Heart right ventricle (tissue), 16 donors: ENCODE results near the gene PTPRU. TPM values are rescaled to one million over a fixed set of nuclear protein-coding genes. Genes with fewer than 3 reads are reported as not detected.
A peak's percentile ranks its signal among the peaks of the same experiment; 100 is the strongest.

Experiments
- ATAC-seq, 8 donors: fragments of 200-7000 bp; cut with Tn5 transposase; one replicate each; pipeline ENCODE4 v1.9.1; 2020; ENCODE audit warnings: mild to moderate bottlenecking in 8 of 8, moderate library complexity in 8 of 8, moderate number of reproducible peaks in 1 of 8
- DNase-seq, 2 donors: peaks; one replicate each; pipeline ENCODE4 v3.0.0-alpha.2; 2020
- H3K27ac ChIP-seq, 10 donors: fragments of 200-600 bp; sonication (generic) in 2 of 10; one replicate each; pipeline versions ENCODE4 v1.5.0 to v1.8.0; 2020 to 2022; ENCODE audit warnings: mild to moderate bottlenecking in 3 of 10
- H3K27me3 ChIP-seq, 7 donors: fragments of 200-600 bp; one replicate each; pipeline ENCODE4 v1.8.0; 2021 to 2022; ENCODE audit warnings: mild to moderate bottlenecking in 2 of 7
- H3K36me3 ChIP-seq, 9 donors: fragments of 200-600 bp; sonication (generic) in 1 of 9; one replicate each; pipeline versions ENCODE4 v1.5.0 to v1.8.0; 2020 to 2022; ENCODE audit warnings: mild to moderate bottlenecking in 2 of 9
- H3K4me1 ChIP-seq, 9 donors: fragments of 200-600 bp; sonication (generic) in 1 of 9; one replicate each; pipeline versions ENCODE4 v1.5.0 to v1.8.0; 2020 to 2022; ENCODE audit warnings: mild to moderate bottlenecking in 4 of 9
- H3K4me3 ChIP-seq, 10 donors: fragments of 200-600 bp; sonication (generic) in 2 of 10; one replicate each; pipeline versions ENCODE4 v1.5.0 to v1.8.0; 2020 to 2022; ENCODE audit warnings: mild to moderate bottlenecking in 7 of 10, moderate library complexity in 2 of 10
- H3K9me3 ChIP-seq, 11 donors: fragments of 200-600 bp in 10 of 11; sonication (generic) in 2 of 11; one replicate each; pipeline versions ENCODE4 v1.5.0 to v1.8.0; 2013 to 2022; ENCODE audit warnings: mild to moderate bottlenecking in 2 of 11, control low read depth in 1 of 11, moderate library complexity in 1 of 11
- WGBS, 2 donors: extraction: QIAGEN DNeasy Blood & Tissue Kit; methylation state at CpG; one replicate each; pipeline ENCODE4 v1.1.7; 2013; ENCODE audit warnings: inconsistent platforms in 1 of 2; 5-methylcytosine and 5-hydroxymethylcytosine counted together
- intact Hi-C, 10 donors: fragments of 100-400 bp; cut with DNase I; formaldehyde crosslinking; loops; one replicate each; pipeline versions ENCODE4 v1.11.1 to v1.14.2; 2022
- polyA plus RNA-seq, 2 donors: library from polyadenylated mRNA; stranded (reverse); fragments of 200-250 nt; gene quantifications; one replicate each; pipeline ENCODE4 v1.2.3, GENCODE V29; 2013
- total RNA-seq, 10 donors: library from RNA; stranded (reverse); fragmentation: NEBNext Ultra II Directional in 3 of 10; extraction: Animal tissue kit (Norgen Biotek cat#: 25700) in 3 of 10; gene quantifications; one replicate each; pipeline versions ENCODE4 v1.2.1 to v1.2.4, GENCODE V29; 2021 to 2023
- TF ChIP-seq, protein P1 (sequence below), 9 donors: fragments of 200-600 bp; sonication (generic) in 2 of 9; IDR thresholded peaks; one replicate each; pipeline versions ENCODE4 v1.5.0 to v1.8.0; 2021 to 2022; ENCODE audit warnings: antibody characterized with exemption in 9 of 9, mild to moderate bottlenecking in 5 of 9, moderate library complexity in 1 of 9
- donor health status: Arrhythmogenic right ventricular cardiomyopathy.
- donor health status: ischemic (EF 13 %, LVEDD 7.1; RV severe dilation, severe dysfunction).
- donor health status: healthy with polysubstance abuse.
- donor health status: DM: no; HTN: yes; CAD: no.
- donor health status: DM: no; HTN: no; CAD: no.
- donor health status: ischemic (EF 25% LVEDD 6.9; RV normal size, moderate dysfunction).
- donor health status: ischemic (EF 25% LVEDD 5.7; RV mildly dilated, moderate dysfunction).
- donor health status: healthy.
- donor health status: DM: yes; HTN: yes; CAD: no.
- donor health status: Ischemic cardiomyopathy.
- donor health status: ischemic (EF 35%, LVEDD 5.7; RV mildly dilated, moderate dysfunction).
- donor health status: nonischemic (EF 11% LVEDD 7.7; RV severe dilation, severe dysfunction).
- donor health status: DM: yes; HTN: yes; CAD: no.
- donor health status: PGD.
- donor health status: ischemic (EF 29% LVEDD 5.4; RV normal size, mild dysfunction).
- donor health status: nonischemic (EF 23%, LVEDD 6.1; RV moderate dilation, normal function).

PTPRU gene
- total and polyA plus RNA-seq, 12 donors = 8.6 to 29.8 (median 14.5) TPM

DNA sequence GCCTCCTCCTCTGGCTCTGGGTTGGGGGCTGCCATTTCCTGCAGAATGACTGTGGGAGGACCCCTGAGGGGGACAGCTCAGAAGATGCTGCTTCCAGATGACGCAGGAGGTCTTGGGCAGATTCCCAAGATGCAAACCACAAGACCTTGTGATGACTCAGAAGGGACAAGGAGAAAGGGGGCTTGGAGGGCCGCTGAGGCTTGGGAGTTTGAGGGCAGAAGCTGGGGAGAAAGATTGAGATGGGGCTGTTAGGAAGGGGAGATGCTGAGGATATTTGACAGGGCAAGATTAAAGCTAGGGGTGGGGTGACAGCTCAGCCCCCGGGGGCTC, 7.5 kb downstream of the PTPRU start:
- TF ChIP-seq, protein P1, sequence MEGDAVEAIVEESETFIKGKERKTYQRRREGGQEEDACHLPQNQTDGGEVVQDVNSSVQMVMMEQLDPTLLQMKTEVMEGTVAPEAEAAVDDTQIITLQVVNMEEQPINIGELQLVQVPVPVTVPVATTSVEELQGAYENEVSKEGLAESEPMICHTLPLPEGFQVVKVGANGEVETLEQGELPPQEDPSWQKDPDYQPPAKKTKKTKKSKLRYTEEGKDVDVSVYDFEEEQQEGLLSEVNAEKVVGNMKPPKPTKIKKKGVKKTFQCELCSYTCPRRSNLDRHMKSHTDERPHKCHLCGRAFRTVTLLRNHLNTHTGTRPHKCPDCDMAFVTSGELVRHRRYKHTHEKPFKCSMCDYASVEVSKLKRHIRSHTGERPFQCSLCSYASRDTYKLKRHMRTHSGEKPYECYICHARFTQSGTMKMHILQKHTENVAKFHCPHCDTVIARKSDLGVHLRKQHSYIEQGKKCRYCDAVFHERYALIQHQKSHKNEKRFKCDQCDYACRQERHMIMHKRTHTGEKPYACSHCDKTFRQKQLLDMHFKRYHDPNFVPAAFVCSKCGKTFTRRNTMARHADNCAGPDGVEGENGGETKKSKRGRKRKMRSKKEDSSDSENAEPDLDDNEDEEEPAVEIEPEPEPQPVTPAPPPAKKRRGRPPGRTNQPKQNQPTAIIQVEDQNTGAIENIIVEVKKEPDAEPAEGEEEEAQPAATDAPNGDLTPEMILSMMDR (IDR thresholded peaks at IDR 0.05) = no peak
- H3K27ac ChIP-seq = no peak overlapping the region
- peaks cover 0 to 17% (median 0%) of the 10 kb centered on the region in 7 donors for H3K27me3 ChIP-seq
- no peaks in the 10 kb centered on the region for H3K9me3 ChIP-seq
- ATAC-seq (no peak), DNase-seq (no peak)
- no peaks in the 10 kb centered on the region for H3K36me3 ChIP-seq
- no peak overlapping the region for H3K4me3 ChIP-seq
- intact Hi-C loops = loop anchor here in 4 of 10 donors (5.0 to 10.0 kb wide), 5 partner anchors 91 to 1461 kb away; no protein-coding TSS in a partner anchor
- WGBS, 2 donors = 58 to 62% methylated on average over 3 of the region's 3 CpGs
- H3K4me1 ChIP-seq = peaks cover 0 to 4% (median 0%) of the 10 kb centered on the region in 9 donors

DNA sequence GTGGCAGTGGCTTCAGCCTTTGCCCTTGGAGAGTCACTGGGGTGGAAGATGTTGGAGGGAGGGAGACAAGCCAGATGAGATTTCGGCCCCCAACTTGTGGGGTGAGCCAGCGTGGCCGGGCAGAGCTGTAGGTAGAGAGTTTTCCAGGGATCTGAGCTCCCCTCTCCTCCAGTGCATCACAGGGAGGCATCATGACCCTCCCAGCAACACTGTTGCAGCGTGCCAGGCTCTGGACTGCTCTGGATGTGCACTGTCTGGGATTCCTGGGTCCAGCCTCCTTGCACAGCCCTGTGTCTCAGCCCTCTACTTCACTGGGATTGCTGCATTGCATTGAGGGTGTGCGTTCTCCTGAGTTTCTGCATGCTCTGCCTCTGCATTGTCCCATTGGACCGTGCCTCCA, 8.9 kb downstream of the PTPRU start:
- no peak for DNase-seq
- peaks cover 0 to 4% (median 0%) of the 10 kb centered on the region in 9 donors for H3K4me1 ChIP-seq
- H3K9me3 ChIP-seq = no peaks in the 10 kb centered on the region
- TF ChIP-seq, protein P1 (IDR thresholded peaks at IDR 0.05) = no peak
- intact Hi-C loops = loop anchor here in 2 of 10 donors (10.0 kb wide), 3 partner anchors 90 to 1460 kb away; no protein-coding TSS in a partner anchor
- WGBS, 2 donors = 79 to 87% methylated on average over 6 of the region's 6 CpGs
- ATAC-seq = no peak
- no peak overlapping the region for H3K4me3 ChIP-seq
- no peak overlapping the region for H3K27ac ChIP-seq
- no peaks in the 10 kb centered on the region for H3K36me3 ChIP-seq
- H3K27me3 ChIP-seq = peaks cover 0 to 3% (median 0%) of the 10 kb centered on the region in 7 donors

DNA sequence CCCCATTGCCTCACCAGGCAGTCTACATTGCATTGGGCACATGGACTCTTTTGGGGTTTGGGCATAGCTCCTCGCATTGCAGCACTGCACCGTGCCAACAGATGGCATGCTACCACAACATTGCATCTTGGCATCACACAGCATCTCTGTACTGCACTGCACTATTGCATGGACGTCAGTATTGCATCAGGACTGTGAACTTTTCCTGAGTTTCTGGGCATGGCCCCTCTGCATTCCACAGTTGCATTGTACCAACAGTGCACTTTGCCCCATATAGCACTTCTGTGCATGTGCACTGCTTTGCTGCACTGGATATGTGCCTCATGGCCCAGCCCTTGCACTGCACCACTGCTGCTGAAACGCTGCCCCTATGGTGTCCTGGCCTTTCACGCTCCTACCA, 9.6 kb downstream of the PTPRU start:
- H3K27me3 ChIP-seq = no peaks in the 10 kb centered on the region
- DNase-seq (no peak), ATAC-seq (peak in 2 of 8 donors; percentile 50 to 54)
- H3K9me3 ChIP-seq = no peaks in the 10 kb centered on the region
- no peak overlapping the region for H3K4me3 ChIP-seq
- intact Hi-C loops = loop anchor here in 2 of 10 donors (10.0 kb wide), 3 partner anchors 89 to 1459 kb away; no protein-coding TSS in a partner anchor
- TF ChIP-seq, protein P1 (IDR thresholded peaks at IDR 0.05) = peak in 8 of 9 donors; percentile 6 to 47 (median 36)
- 60 to 69% methylated on average over 5 of the region's 5 CpGs for WGBS, 2 donors
- H3K36me3 ChIP-seq = no peaks in the 10 kb centered on the region
- H3K4me1 ChIP-seq = peaks cover 0 to 4% (median 0%) of the 10 kb centered on the region in 9 donors
- no peak overlapping the region for H3K27ac ChIP-seq

DNA sequence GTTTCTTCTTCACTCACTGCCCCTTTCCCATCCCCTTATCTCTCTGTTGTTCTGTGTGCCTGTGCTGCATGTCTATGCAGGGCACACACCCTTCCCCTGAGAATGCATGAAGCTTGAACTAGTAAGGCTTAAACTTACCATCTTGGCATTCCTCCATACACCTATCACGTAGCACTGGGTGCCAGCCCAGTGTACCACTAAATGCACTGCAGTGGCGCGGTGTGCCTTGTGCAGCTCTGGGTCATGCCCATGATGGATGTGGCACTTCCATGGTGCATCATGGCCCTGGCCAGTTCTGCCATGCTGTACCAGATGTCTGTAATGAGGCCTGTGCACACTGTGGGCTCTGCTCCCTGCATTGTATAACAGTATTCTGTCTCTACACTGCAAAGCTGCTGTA, 10.7 kb downstream of the PTPRU start:
- intact Hi-C loops = loop anchor here in 2 of 10 donors (10.0 kb wide), 3 partner anchors 88 to 1458 kb away; no protein-coding TSS in a partner anchor
- Histone ChIP-seq H3K4me1 (peaks cover 0 to 4% (median 0%) of the 10 kb centered on the region in 9 donors), H3K27me3 (no peaks in the 10 kb centered on the region), H3K36me3 (no peaks in the 10 kb centered on the region), H3K4me3 (no peak overlapping the region), H3K9me3 (no peaks in the 10 kb centered on the region), H3K27ac (no peak overlapping the region)
- WGBS, 2 donors = 61 to 76% methylated on average over 3 of the region's 3 CpGs
- DNase-seq (no peak), ATAC-seq (no peak)
- TF ChIP-seq, protein P1 (IDR thresholded peaks at IDR 0.05) = no peak
